ENCODE data around the gene DNAJB13. TPM values are rescaled to one million over a fixed set of nuclear protein-coding genes. Genes with fewer than 3 reads are reported as not detected.
"Not testable (repeated sequence)": the region's sequence is repeated elsewhere in the genome, so short reads cannot be mapped to it uniquely, and the experiment has no call there.

The DNAJB13 gene
- total RNA-seq = 0.35 and 1.4 TPM in 2 replicates

GRCh38 chr11:73950869-73951710 is at the start of gene DNAJB13:
TSS of gene DNAJB13 (plus strand) at chr11:73951026. CDS start at chr11:73951070, 44 bp downstream.
- DNase-seq (ENCODE audit: low read depth) = peak; percentile 58

- DNase-seq (ENCODE audit: low read depth) = peak; percentile 23
Measured at GRCh38 chr11:73902303-73902702, 48.5 kb upstream of the DNAJB13 start.

- peak; percentile 51 for DNase-seq (ENCODE audit: low read depth)
Measured at GRCh38 chr11:73907191-73907590, 43.6 kb upstream of the DNAJB13 start.

- DNase-seq (ENCODE audit: low read depth) = no peak
Measured at GRCh38 chr11:73912026-73912425, 38.8 kb upstream of the DNAJB13 start.

GRCh38 chr11:73913472-73913871 is 37.4 kb upstream of the DNAJB13 start:
- no peak for DNase-seq (ENCODE audit: low read depth)

GRCh38 chr11:73914284-73914683 is 36.5 kb upstream of the DNAJB13 start:
- no peak for DNase-seq (ENCODE audit: low read depth)

- DNase-seq (ENCODE audit: low read depth) = peak; percentile 71
Measured at GRCh38 chr11:73916435-73916834, 34.4 kb upstream of the DNAJB13 start.

GRCh38 chr11:73921180-73921579 is 29.6 kb upstream of the DNAJB13 start:
- no peak for DNase-seq (ENCODE audit: low read depth)

- DNase-seq (ENCODE audit: low read depth) = no peak
Measured at GRCh38 chr11:73929388-73929787, 21.4 kb upstream of the DNAJB13 start.

GRCh38 chr11:73931039-73931645 is 19.7 kb upstream of the DNAJB13 start:
- DNase-seq (ENCODE audit: low read depth) = peak; percentile 82

- DNase-seq (ENCODE audit: low read depth) = no peak
Measured at GRCh38 chr11:73931951-73932350, 18.9 kb upstream of the DNAJB13 start.

GRCh38 chr11:73932781-73933180 is 18.0 kb upstream of the DNAJB13 start:
- no peak for DNase-seq (ENCODE audit: low read depth)

GRCh38 chr11:73936047-73936446 is 14.8 kb upstream of the DNAJB13 start:
- DNase-seq (ENCODE audit: low read depth) = not testable (repeated sequence)

- DNase-seq (ENCODE audit: low read depth) = peak; percentile 40
Measured at GRCh38 chr11:73939096-73939495, 11.7 kb upstream of the DNAJB13 start.

- no peak for DNase-seq (ENCODE audit: low read depth)
Measured at GRCh38 chr11:73940801-73941570, 9.8 kb upstream of the DNAJB13 start.

GRCh38 chr11:73942010-73942409 is 8.8 kb upstream of the DNAJB13 start:
- DNase-seq (ENCODE audit: low read depth) = no peak

- DNase-seq (ENCODE audit: low read depth) = no peak
Measured at GRCh38 chr11:73944085-73944484, 6.7 kb upstream of the DNAJB13 start.

- DNase-seq (ENCODE audit: low read depth) = no peak
Measured at GRCh38 chr11:73944901-73945300, 5.9 kb upstream of the DNAJB13 start.

- no peak for DNase-seq (ENCODE audit: low read depth)
Measured at GRCh38 chr11:73945396-73945795, 5.4 kb upstream of the DNAJB13 start.

GRCh38 chr11:73946798-73947458 is 3.9 kb upstream of the DNAJB13 start:
- DNase-seq (ENCODE audit: low read depth) = no peak

GRCh38 chr11:73949246-73949645 is 1.6 kb upstream of the DNAJB13 start:
- DNase-seq (ENCODE audit: low read depth) = no peak

GRCh38 chr11:73949912-73950311 is 914 bp upstream of the DNAJB13 start:
- no peak for DNase-seq (ENCODE audit: low read depth)
